Gastrocnemius medialis (tissue), 4 donors: ENCODE data around the gene CRIP3.

ENCODE experiments used
- CTCF ChIP-seq, 5 experiments: fragments of 450-650 bp in 3 of 5; fragments of 200-600 bp in 2 of 5; sonication (generic) in 2 of 5; IDR thresholded peaks in 4 of 5; conservative IDR thresholded peaks in 1 of 5; 1 replicate in 4 of 5; 2 replicates in 1 of 5; pipeline ENCODE4 v1.5.1; 2016 to 2019; ENCODE audit warnings: antibody characterized with exemption in 5 of 5, mild to moderate bottlenecking in 3 of 5, moderate library complexity in 3 of 5
- POLR2A ChIP-seq, 2 donors: fragments of 450-650 bp; IDR thresholded peaks; one replicate each; pipeline ENCODE4 v1.6.1; 2017; ENCODE audit warnings: antibody characterized with exemption in 2 of 2, mild to moderate bottlenecking in 2 of 2, moderate library complexity in 2 of 2

GRCh38 chr6:43274916-43275597 lies 33.6 kb downstream of the CRIP3 start:
- TF ChIP-seq CTCF (IDR thresholded peaks at IDR 0.05 in 4 of 5, conservative IDR thresholded peaks at IDR 0.05 in 1 of 5), result no peak
- TF ChIP-seq POLR2A (IDR thresholded peaks at IDR 0.05), result no peak
